Measurements from ENCODE around the gene CPT2. TPM values are rescaled to one million over a fixed set of nuclear protein-coding genes. Genes with fewer than 3 reads are reported as not detected.

The CPT2 gene
- total and polyA plus RNA-seq, 2 of the 13 experiments (the other 11 are each of a cell fraction or from before 2014, with no cell fraction given): 12.6 to 14.6 TPM

DNA sequence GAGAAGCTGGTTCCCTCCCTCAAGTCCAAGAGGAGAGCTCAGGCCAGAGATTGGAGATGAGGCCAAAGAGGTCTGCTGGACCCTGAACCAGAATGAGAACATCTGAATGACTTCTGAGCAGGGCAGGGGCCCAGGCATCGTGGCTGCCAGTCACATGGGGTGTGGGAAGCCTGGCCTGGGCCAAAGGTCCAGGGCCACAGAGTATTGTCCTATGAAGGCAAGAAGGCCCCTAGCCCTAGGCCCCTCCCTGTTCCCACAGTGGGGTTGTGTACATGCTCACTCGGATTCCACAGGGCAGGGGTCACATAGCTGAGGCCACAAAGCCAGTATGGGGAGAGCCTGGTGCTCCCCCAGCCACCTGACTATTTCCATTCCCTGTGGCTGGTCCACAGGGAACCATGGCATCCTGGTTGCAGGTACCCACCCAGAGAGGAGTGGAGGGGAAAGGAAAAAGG lies 35.7 kb upstream of the CPT2 start (continued):
- TF ChIP-seq, protein P1, sequence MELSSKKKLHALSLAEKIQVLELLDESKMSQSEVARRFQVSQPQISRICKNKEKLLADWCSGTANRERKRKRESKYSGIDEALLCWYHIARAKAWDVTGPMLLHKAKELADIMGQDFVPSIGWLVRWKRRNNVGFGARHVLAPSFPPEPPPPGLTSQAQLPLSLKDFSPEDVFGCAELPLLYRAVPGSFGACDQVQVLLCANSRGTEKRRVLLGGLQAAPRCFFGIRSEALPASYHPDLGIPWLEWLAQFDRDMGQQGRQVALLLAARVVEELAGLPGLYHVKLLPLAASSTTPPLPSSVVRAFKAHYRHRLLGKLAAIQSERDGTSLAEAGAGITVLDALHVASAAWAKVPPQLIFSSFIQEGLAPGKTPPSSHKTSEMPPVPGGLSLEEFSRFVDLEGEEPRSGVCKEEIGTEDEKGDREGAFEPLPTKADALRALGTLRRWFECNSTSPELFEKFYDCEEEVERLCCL (CRISPR knock-in tag; IDR thresholded peaks at IDR 0.05; ENCODE audit: borderline replicate concordance): 0 out of 2 replicates have a peak, but pooled peaks have one; percentile 68
- TF ChIP-seq ZNF703 (CRISPR knock-in tag; IDR thresholded peaks at IDR 0.05; ENCODE audit: borderline replicate concordance) (no peak), TGIF2 (CRISPR knock-in tag; IDR thresholded peaks at IDR 0.05) (no peak), MIER3 (CRISPR knock-in tag; IDR thresholded peaks at IDR 0.05; ENCODE audit: borderline replicate concordance) (peak; percentile 88), ZFP82 (CRISPR knock-in tag; IDR thresholded peaks at IDR 0.05; ENCODE audit: borderline replicate concordance) (0 out of 2 replicates have a peak, but pooled peaks have one; percentile 51), RNF219 (CRISPR knock-in tag; IDR thresholded peaks at IDR 0.05) (no peak), ZC3H4 (CRISPR knock-in tag; IDR thresholded peaks at IDR 0.05; ENCODE audit: borderline replicate concordance) (no peak), BATF2 (CRISPR knock-in tag; IDR thresholded peaks at IDR 0.05) (no peak), XRCC5 (optimal IDR thresholded peaks at IDR 0.05; ENCODE audit: low read length) (peak; percentile 59), ZBTB44 (CRISPR knock-in tag; IDR thresholded peaks at IDR 0.05) (no peak), MYNN (CRISPR knock-in tag; IDR thresholded peaks at IDR 0.05; ENCODE audit: low read depth) (no peak), ATF1 (CRISPR knock-in tag; IDR thresholded peaks at IDR 0.05) (peak; percentile 68; the same call in 1 of the 2 replicates), ZNF124 (CRISPR knock-in tag; IDR thresholded peaks at IDR 0.05) (peak; percentile 23; the same call in 1 of the 2 replicates), MXD3 (CRISPR knock-in tag; IDR thresholded peaks at IDR 0.05) (0 out of 2 replicates have a peak, but pooled peaks have one; percentile 19), SIN3B (IDR thresholded peaks at IDR 0.05; ENCODE audit: low read length) (no peak), ATF7 (IDR thresholded peaks at IDR 0.05) (peak; percentile 62), ATF7 (CRISPR knock-in tag; IDR thresholded peaks at IDR 0.05) (peak; percentile 99), ZNF556 (CRISPR knock-in tag; IDR thresholded peaks at IDR 0.05; ENCODE audit: borderline replicate concordance) (peak; percentile 90; the same call in 1 of the 2 replicates), RFX5 (IDR thresholded peaks at IDR 0.05; ENCODE audit: low read depth, low read length) (no peak)
- TF ChIP-seq, protein P2, sequence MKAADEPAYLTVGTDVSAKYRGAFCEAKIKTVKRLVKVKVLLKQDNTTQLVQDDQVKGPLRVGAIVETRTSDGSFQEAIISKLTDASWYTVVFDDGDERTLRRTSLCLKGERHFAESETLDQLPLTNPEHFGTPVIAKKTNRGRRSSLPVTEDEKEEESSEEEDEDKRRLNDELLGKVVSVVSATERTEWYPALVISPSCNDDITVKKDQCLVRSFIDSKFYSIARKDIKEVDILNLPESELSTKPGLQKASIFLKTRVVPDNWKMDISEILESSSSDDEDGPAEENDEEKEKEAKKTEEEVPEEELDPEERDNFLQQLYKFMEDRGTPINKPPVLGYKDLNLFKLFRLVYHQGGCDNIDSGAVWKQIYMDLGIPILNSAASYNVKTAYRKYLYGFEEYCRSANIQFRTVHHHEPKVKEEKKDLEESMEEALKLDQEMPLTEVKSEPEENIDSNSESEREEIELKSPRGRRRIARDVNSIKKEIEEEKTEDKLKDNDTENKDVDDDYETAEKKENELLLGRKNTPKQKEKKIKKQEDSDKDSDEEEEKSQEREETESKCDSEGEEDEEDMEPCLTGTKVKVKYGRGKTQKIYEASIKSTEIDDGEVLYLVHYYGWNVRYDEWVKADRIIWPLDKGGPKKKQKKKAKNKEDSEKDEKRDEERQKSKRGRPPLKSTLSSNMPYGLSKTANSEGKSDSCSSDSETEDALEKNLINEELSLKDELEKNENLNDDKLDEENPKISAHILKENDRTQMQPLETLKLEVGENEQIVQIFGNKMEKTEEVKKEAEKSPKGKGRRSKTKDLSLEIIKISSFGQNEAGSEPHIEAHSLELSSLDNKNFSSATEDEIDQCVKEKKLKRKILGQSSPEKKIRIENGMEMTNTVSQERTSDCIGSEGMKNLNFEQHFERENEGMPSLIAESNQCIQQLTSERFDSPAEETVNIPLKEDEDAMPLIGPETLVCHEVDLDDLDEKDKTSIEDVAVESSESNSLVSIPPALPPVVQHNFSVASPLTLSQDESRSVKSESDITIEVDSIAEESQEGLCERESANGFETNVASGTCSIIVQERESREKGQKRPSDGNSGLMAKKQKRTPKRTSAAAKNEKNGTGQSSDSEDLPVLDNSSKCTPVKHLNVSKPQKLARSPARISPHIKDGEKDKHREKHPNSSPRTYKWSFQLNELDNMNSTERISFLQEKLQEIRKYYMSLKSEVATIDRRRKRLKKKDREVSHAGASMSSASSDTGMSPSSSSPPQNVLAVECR (CRISPR knock-in tag; IDR thresholded peaks at IDR 0.05; ENCODE audit: borderline replicate concordance): peak; percentile 65; the same call in 1 of the 2 replicates
